Kidney capillary endothelial cell (primary cell): ENCODE measurements around the gene DICER1.

Experiments used
- DNase-seq: peaks from one replicate; pipeline ENCODE4 v3.0.0-alpha.2; 2018; ENCODE audit warnings: low spot score

Gene DICER1

DNA sequence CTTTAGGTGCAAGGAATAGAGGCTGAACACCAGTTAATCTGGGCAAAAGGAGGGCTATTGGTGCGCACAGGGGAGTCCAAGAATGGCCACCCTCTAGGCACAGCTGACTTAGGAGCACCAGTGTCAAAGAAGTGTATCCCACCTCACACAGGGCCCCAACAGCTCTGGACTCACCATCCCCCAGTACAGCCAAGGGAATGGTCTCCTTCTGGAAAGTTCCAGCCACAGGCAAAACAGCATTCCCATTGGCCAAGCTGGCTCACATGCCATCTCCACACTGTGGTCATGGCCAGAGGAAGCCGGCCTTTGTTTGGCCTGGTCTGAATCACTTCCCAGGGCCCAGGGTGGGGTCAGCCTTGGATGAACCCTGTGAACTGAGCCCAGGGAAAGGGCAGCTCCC, 120.1 kb downstream of the DICER1 start:
- DNase-seq: peak; percentile 10
